ENCODE measurements around the gene CLMN. TPM values are rescaled to one million over a fixed set of nuclear protein-coding genes. Genes with fewer than 3 reads are reported as not detected.
A peak's percentile ranks its signal among the peaks of the same experiment; 100 is the strongest.

Gene CLMN
- total RNA-seq, 1 donor from 2014 or later, result 3.9 TPM

- TF ChIP-seq, protein P1, sequence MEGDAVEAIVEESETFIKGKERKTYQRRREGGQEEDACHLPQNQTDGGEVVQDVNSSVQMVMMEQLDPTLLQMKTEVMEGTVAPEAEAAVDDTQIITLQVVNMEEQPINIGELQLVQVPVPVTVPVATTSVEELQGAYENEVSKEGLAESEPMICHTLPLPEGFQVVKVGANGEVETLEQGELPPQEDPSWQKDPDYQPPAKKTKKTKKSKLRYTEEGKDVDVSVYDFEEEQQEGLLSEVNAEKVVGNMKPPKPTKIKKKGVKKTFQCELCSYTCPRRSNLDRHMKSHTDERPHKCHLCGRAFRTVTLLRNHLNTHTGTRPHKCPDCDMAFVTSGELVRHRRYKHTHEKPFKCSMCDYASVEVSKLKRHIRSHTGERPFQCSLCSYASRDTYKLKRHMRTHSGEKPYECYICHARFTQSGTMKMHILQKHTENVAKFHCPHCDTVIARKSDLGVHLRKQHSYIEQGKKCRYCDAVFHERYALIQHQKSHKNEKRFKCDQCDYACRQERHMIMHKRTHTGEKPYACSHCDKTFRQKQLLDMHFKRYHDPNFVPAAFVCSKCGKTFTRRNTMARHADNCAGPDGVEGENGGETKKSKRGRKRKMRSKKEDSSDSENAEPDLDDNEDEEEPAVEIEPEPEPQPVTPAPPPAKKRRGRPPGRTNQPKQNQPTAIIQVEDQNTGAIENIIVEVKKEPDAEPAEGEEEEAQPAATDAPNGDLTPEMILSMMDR (IDR thresholded peaks at IDR 0.05; ENCODE audit: insufficient read depth, low read length, severe bottlenecking), result no peak
- no peaks in the 10 kb centered on the region for H3K36me3 ChIP-seq (ENCODE audit: control insufficient read depth, insufficient read depth, low read length)
- no peak overlapping the region for H3K4me3 ChIP-seq (ENCODE audit: low read depth, low read length)
- H3K27me3 ChIP-seq (ENCODE audit: control insufficient read depth, insufficient read depth, low read length), result no peaks in the 10 kb centered on the region
- no peak for DNase-seq (ENCODE audit: low read depth)
- FAIRE-seq, result no peak
Measured at GRCh38 chr14:95165517-95165916, 154.2 kb downstream of the CLMN start.

DNA sequence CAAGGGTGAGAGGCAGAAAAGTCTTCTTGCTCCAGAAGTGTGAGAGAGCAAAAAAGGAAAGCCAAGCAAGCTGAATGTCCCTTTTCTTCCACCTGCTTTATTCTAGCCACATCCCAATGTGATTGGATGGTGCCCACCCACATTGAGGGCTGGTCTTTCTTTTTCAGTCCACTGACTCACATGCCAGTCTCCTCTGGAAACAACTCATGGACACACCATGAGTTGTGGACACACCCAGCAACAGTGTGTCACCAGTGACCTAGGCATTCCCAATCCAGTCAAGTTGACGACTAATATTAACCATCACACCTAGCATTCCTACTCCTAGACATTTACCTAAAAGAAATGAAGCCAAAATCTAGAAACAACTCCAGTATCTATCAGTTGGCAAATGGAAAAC is 155.2 kb downstream of the CLMN start:
- Histone ChIP-seq H3K4me3 (ENCODE audit: low read depth, low read length) (no peak overlapping the region), H3K36me3 (ENCODE audit: control insufficient read depth, insufficient read depth, low read length) (no peaks in the 10 kb centered on the region), H3K27me3 (ENCODE audit: control insufficient read depth, insufficient read depth, low read length) (no peaks in the 10 kb centered on the region)
- FAIRE-seq (no peak), DNase-seq (ENCODE audit: low read depth) (peak; percentile 66)
- TF ChIP-seq, protein P1 (IDR thresholded peaks at IDR 0.05; ENCODE audit: insufficient read depth, low read length, severe bottlenecking), result no peak

- no peaks in the 10 kb centered on the region for H3K36me3 ChIP-seq (ENCODE audit: control insufficient read depth, insufficient read depth, low read length)
- DNase-seq (ENCODE audit: low read depth), result no peak
- no peaks in the 10 kb centered on the region for H3K27me3 ChIP-seq (ENCODE audit: control insufficient read depth, insufficient read depth, low read length)
- no peak overlapping the region for H3K4me3 ChIP-seq (ENCODE audit: low read depth, low read length)
- TF ChIP-seq, protein P1 (IDR thresholded peaks at IDR 0.05; ENCODE audit: insufficient read depth, low read length, severe bottlenecking), result no peak
- no peak for FAIRE-seq
Measured at GRCh38 chr14:95163666-95164065, 156.0 kb downstream of the CLMN start.

DNA sequence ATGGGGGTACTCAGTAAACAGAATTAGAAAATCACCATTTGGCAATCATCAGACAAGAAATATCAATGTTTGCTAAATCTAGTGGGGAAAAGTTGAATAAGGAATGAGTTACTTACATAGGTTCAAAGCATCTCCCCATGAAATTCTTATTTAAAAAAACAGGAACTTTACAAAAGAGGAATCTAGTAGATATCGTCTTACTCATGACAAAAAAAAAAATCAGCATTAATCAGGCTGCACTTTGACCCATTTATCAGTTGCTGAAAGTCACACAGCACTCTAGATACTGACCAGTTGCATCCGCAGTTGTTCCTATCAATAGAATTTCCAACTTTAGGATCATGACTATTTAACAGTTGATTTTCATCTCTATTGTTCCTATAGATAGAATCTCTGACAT is 156.6 kb downstream of the CLMN start:
- Histone ChIP-seq H3K27me3 (ENCODE audit: control insufficient read depth, insufficient read depth, low read length) (no peaks in the 10 kb centered on the region), H3K4me3 (ENCODE audit: low read depth, low read length) (no peak overlapping the region), H3K36me3 (ENCODE audit: control insufficient read depth, insufficient read depth, low read length) (no peaks in the 10 kb centered on the region)
- FAIRE-seq, result no peak
- no peak for DNase-seq (ENCODE audit: low read depth)
- TF ChIP-seq, protein P1 (IDR thresholded peaks at IDR 0.05; ENCODE audit: insufficient read depth, low read length, severe bottlenecking), result no peak

DNA sequence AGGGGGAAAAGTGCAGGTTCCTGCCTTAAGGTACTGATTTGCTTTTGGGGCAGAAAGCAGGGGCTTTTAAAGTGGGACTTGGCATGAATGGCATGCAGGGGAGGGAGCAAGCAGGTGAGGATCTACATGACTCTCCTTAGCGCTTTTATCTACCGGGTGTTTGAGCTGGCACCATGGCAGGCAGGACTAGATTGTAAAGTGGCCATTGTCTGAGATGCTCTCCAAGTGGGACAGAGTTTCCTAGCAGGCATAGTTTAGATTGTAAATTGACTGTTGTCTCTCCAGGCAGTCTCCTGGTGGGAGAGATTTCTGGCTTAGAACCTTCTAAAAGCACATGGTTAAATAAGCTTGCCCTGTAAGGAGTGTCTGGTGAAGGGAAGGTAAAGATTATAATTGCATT is 157.1 kb downstream of the CLMN start:
- DNase-seq (ENCODE audit: low read depth) (no peak), FAIRE-seq (peak; percentile 13)
- TF ChIP-seq, protein P1 (IDR thresholded peaks at IDR 0.05; ENCODE audit: insufficient read depth, low read length, severe bottlenecking), result no peak
- Histone ChIP-seq H3K36me3 (ENCODE audit: control insufficient read depth, insufficient read depth, low read length) (no peaks in the 10 kb centered on the region), H3K4me3 (ENCODE audit: low read depth, low read length) (no peak overlapping the region), H3K27me3 (ENCODE audit: control insufficient read depth, insufficient read depth, low read length) (no peaks in the 10 kb centered on the region)
